Panc1 (cell line): ENCODE data around the gene TRAF2.

ENCODE experiments used
- CTCF ChIP-seq: fragments of 450-650 bp; IDR thresholded peaks from 2 replicates; pipeline ENCODE4 v1.5.1; 2017; ENCODE audit warnings: mild to moderate bottlenecking
- POLR2AphosphoS5 ChIP-seq: IDR thresholded peaks from 2 replicates; pipeline ENCODE4 v1.6.1; 2012; ENCODE audit warnings: mild to moderate bottlenecking, low read depth, low read length, moderate library complexity
- REST ChIP-seq, 2 experiments: IDR thresholded peaks; 2 replicates each; pipeline ENCODE4 v1.6.1; 2011 to 2012; ENCODE audit warnings: low read depth in 2 of 2, control low read depth in 1 of 2, low read length in 1 of 2, mild to moderate bottlenecking in 1 of 2, moderate library complexity in 1 of 2; ENCODE audit not compliant: insufficient read depth in 1 of 2
- SIN3A ChIP-seq: IDR thresholded peaks from 2 replicates; pipeline ENCODE4 v1.6.1; 2012; ENCODE audit warnings: low read depth, mild to moderate bottlenecking, low read length, moderate library complexity, borderline replicate concordance; ENCODE audit not compliant: insufficient read depth
- TCF7L2 ChIP-seq: IDR thresholded peaks from 2 replicates; pipeline ENCODE4 v1.6.1; 2011; ENCODE audit warnings: mild to moderate bottlenecking, low read depth, low read length, inconsistent platforms

- TF ChIP-seq CTCF: no peak
- no peak for TF ChIP-seq TCF7L2
- no peak for TF ChIP-seq POLR2AphosphoS5
- no peak for TF ChIP-seq REST (IDR thresholded peaks at IDR 0.05; ENCODE audit: insufficient read depth in 1 of 2, low read depth in 2 of 2, low read length in 1 of 2)
- TF ChIP-seq SIN3A: no peak
Observed at GRCh38 chr9:136958898-136959850, 72.9 kb downstream of the TRAF2 start.
